Lower leg skin (tissue), 4 donors: ENCODE results near the gene MINDY4B. TPM values are rescaled to one million over a fixed set of nuclear protein-coding genes. Genes with fewer than 3 reads are reported as not detected.

Experiments
- DNase-seq, 2 donors: peaks; one replicate each; pipeline ENCODE4 v3.0.0-alpha.2; 2019; ENCODE audit warnings: low spot score in 2 of 2
- H3K4me3 ChIP-seq: fragments of 200-600 bp; sonication (generic); 2 replicates; pipeline ENCODE4 v1.5.1; 2017; ENCODE audit warnings: mild to moderate bottlenecking, low read depth; ENCODE audit not compliant: poor library complexity, severe bottlenecking
- POLR2A ChIP-seq, 2 donors: fragments of 450-650 bp; IDR thresholded peaks; one replicate each; pipeline ENCODE4 v1.6.1; 2016 to 2017; ENCODE audit warnings: antibody characterized with exemption in 2 of 2, mild to moderate bottlenecking in 1 of 2, moderate library complexity in 1 of 2
- WGBS, 2 donors: methylation state at CpG; one replicate each; pipeline ENCODE4 v1.1.5; 2018; 5-methylcytosine and 5-hydroxymethylcytosine counted together
- intact Hi-C: fragments of 100-400 bp; cut with DNase I; formaldehyde crosslinking; loops from one replicate; pipeline ENCODE4 v1.15.0; 2023; ENCODE audit warnings: low total_unique reads
- total RNA-seq, 4 donors: library from RNA; depleted of rRNA; stranded (reverse); fragments of >200 nt; gene quantifications; one replicate each; pipeline ENCODE4 v1.1.0, GENCODE V29; 2016
- TF ChIP-seq, protein P1 (sequence below), 3 donors: fragments of 450-650 bp; IDR thresholded peaks; one replicate each; pipeline ENCODE4 v1.5.1; 2016; ENCODE audit warnings: antibody characterized with exemption in 3 of 3, mild to moderate bottlenecking in 3 of 3, moderate library complexity in 2 of 3

The MINDY4B gene
- total RNA-seq, 4 donors from 2014 or later, result not detected

DNA sequence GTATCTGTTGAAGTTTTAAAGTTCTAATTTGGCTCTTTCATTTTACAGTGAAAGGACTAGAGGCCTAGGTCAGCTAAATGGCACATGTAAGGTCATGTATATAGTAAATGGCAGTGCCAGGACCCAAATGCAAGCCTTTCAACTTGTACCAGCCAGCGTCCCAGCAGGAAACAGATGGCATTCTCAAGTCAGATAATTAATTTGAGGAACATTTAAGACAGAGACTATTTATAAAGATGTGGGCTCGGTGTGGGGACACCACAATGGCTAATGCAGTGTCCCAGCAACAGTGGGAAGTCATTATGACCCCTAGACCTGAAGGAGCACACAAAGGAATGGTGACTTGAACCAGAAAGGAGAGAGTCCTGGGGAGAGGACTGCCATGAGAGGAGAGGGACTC, 6.1 kb downstream of the MINDY4B start:
- WGBS, 2 donors, result 54 to 74% methylated on average over 2 of the region's 2 CpGs
- intact Hi-C loops, result no loop called here

DNA sequence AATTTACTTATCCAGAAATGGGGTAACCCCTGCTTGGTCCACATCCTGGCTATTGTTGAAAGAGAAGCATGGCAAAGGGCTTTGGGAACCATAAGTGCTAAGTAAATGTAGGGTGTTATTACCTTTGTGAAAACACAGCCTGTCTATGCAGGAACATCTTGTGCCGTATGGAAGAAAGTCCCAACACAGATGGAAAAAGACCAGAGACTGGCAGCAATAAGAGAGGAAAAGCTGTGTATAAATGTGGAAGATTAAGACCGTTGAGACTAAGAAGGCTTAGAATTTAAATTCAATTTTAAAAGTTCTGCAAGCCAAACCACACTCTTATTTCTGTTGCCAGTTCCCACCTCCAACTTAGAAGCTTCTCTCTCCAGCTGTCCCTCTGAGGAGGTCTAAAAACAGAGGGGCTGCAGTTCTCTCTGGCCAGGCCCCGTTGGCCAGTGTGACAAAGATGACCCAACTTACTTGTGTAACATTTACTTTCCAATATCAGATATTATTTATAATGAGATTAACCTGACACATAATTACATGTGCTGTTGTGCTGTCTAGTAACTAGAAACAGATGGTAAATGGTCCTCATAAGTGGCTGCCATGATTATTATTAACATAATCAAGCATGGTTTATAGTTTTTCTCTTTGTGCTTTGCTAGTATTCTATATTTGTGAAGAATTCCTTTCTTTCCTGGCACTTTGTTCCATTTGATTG, 7.0 kb downstream of the MINDY4B start:
- WGBS, 2 donors, result 63 to 75% methylated on average over 3 of the region's 3 CpGs
- no peak for DNase-seq
- TF ChIP-seq POLR2A (IDR thresholded peaks at IDR 0.05), result no peak
- no peak overlapping the region for H3K4me3 ChIP-seq
- intact Hi-C loops, result no loop called here

More for the DNA sequence above, 6.1 kb downstream of the MINDY4B start:
- DNase-seq, result no peak
- TF ChIP-seq POLR2A (IDR thresholded peaks at IDR 0.05), result no peak
- TF ChIP-seq, protein P1, sequence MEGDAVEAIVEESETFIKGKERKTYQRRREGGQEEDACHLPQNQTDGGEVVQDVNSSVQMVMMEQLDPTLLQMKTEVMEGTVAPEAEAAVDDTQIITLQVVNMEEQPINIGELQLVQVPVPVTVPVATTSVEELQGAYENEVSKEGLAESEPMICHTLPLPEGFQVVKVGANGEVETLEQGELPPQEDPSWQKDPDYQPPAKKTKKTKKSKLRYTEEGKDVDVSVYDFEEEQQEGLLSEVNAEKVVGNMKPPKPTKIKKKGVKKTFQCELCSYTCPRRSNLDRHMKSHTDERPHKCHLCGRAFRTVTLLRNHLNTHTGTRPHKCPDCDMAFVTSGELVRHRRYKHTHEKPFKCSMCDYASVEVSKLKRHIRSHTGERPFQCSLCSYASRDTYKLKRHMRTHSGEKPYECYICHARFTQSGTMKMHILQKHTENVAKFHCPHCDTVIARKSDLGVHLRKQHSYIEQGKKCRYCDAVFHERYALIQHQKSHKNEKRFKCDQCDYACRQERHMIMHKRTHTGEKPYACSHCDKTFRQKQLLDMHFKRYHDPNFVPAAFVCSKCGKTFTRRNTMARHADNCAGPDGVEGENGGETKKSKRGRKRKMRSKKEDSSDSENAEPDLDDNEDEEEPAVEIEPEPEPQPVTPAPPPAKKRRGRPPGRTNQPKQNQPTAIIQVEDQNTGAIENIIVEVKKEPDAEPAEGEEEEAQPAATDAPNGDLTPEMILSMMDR (IDR thresholded peaks at IDR 0.05), result no peak
- no peak overlapping the region for H3K4me3 ChIP-seq

DNA sequence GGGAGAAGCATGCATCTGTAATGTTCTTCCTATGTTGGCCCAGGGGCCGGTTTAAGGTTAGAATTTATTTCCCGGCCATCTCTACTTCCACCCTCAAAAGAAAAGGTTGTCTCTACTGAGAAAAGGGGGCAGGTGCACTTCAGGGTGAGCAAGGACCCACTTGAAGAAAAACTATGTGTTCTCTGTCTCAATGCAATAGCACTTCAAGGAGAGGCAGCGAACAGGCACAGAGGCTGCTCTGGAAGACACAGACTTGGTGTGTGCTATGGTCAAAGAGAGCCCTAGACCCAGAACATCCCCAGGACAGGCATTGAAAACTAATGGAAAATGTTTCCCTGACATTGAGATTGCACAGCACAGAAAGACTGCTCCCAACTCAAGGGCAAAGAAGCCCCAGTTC, 7.6 kb downstream of the MINDY4B start:
- intact Hi-C loops, result no loop called here
- H3K4me3 ChIP-seq, result no peak overlapping the region
- no peak for TF ChIP-seq POLR2A (IDR thresholded peaks at IDR 0.05)
- TF ChIP-seq, protein P1 (IDR thresholded peaks at IDR 0.05), result no peak
- 95 to 96% methylated on average over 3 of the region's 3 CpGs for WGBS, 2 donors
- DNase-seq, result no peak

DNA sequence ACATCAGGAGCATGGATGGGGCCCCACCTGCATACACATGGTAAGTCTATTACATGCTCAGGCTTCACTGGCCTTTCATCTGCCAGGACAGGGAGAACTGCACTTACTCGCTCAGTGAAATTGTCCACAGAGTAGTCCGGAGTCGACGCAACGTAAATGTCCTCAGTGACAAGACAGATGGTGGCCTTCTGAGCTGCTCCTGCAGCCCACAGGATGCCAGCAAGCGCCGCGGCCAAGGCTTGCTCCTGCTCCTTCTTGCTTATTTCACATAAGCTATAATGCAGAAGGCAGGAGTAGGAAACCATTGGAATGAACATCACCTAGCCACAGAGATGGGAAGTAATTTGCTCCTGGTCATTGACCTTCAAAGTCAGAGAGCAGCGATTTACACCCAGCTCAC, 14.4 kb downstream of the MINDY4B start:
- H3K4me3 ChIP-seq, result no peak overlapping the region
- DNase-seq, result no peak
- TF ChIP-seq, protein P1 (IDR thresholded peaks at IDR 0.05), result no peak
- TF ChIP-seq POLR2A (IDR thresholded peaks at IDR 0.05), result no peak
- intact Hi-C loops, result no loop called here
- 84 to 91% methylated on average over 9 of the region's 9 CpGs for WGBS, 2 donors

DNA sequence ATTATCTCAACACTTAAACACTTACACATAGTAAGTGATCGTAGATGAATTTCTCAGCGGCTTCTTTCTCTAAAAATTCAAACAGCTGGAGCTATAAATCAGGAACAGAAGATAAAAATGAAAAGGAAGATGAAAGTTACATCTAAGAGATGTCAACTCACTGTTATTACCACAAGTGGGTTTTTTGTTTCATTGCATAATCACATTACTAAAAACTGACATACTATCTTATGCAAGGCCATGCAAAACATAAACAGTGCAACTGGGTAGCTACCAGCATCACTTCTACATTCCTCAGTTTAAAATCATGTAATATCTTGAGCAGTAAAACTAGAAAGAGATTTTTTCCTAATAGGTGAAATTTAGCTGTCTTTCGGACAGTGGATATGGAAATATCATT, 14.9 kb downstream of the MINDY4B start:
- TF ChIP-seq, protein P1 (IDR thresholded peaks at IDR 0.05), result no peak
- no peak for TF ChIP-seq POLR2A (IDR thresholded peaks at IDR 0.05)
- intact Hi-C loops, result no loop called here
- WGBS, 2 donors, result 60 to 68% methylated on average over 3 of the region's 3 CpGs

DNA sequence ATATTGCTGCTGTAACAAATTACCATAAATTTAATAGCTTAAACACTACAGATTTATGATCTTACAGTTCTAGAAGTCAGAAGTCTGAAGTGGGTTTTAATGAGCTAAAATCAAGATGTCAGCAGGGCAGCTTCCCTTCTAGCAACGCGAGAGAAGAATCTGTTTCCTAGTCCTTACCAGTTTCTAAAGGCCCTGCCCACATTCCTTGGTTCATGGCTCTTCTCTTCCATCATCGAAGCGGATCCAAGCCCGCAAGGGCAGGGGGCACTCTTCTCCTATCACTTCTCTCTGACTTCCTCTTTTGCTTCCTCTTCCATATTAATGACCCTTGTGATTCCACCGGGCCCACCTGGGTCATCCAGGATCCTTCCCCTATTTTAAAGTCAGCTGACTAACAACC, 16.1 kb downstream of the MINDY4B start:
- 80 to 82% methylated on average over 6 of the region's 6 CpGs for WGBS, 2 donors
- TF ChIP-seq, protein P1 (IDR thresholded peaks at IDR 0.05), result no peak
- no peak for TF ChIP-seq POLR2A (IDR thresholded peaks at IDR 0.05)
- no peak overlapping the region for H3K4me3 ChIP-seq
- DNase-seq, result no peak
- intact Hi-C loops, result no loop called here

More for the DNA sequence above, 14.9 kb downstream of the MINDY4B start:
- no peak for DNase-seq
- H3K4me3 ChIP-seq, result no peak overlapping the region
